Left renal pelvis (tissue), 4 donors: ENCODE data around the gene ZNF334. TPM values are rescaled to one million over a fixed set of nuclear protein-coding genes. Genes with fewer than 3 reads are reported as not detected.

Source experiments
- DNase-seq, 4 donors: peaks; one replicate each; pipeline ENCODE4 v3.0.0-alpha.2; 2013; ENCODE audit warnings: low read depth in 4 of 4, low spot score in 3 of 4
- polyA plus RNA-seq, 4 donors: library from polyadenylated mRNA; unstranded; fragments of 120-200 nt; gene quantifications; one replicate each; pipeline ENCODE4 v1.2.1, GENCODE V29; 2013; ENCODE audit not compliant: insufficient read length in 4 of 4

Gene ZNF334
- polyA plus RNA-seq = 10 to 100 TPM; 23.3 to 38.9 (median 31.5) TPM

- peak; percentile 50 to 63 (median 56) for DNase-seq
Observed at GRCh38 chr20:46512943-46513844, at the start of gene ZNF334. TSS of gene ZNF334 (minus strand) at chr20:46513559. CDS start at chr20:46512102, 1,457 bp downstream.

GRCh38 chr20:46562373-46563169 is 49.2 kb upstream of the ZNF334 start:
- DNase-seq = peak; percentile 68 to 77 (median 73)

- DNase-seq = no peak
Observed at GRCh38 chr20:46562009-46562372, 48.6 kb upstream of the ZNF334 start.

- no peak for DNase-seq
Observed at GRCh38 chr20:46559685-46560440, 46.5 kb upstream of the ZNF334 start.

- no peak for DNase-seq
Observed at GRCh38 chr20:46559001-46559400, 45.6 kb upstream of the ZNF334 start.

GRCh38 chr20:46558511-46558959 is 45.2 kb upstream of the ZNF334 start:
- no peak for DNase-seq

GRCh38 chr20:46557231-46557956 is 44.0 kb upstream of the ZNF334 start:
- DNase-seq = no peak

- no peak for DNase-seq
Observed at GRCh38 chr20:46555370-46555956, 42.1 kb upstream of the ZNF334 start.

GRCh38 chr20:46554828-46555227 is 41.5 kb upstream of the ZNF334 start:
- no peak for DNase-seq

- no peak for DNase-seq
Observed at GRCh38 chr20:46553926-46554325, 40.6 kb upstream of the ZNF334 start.

- no peak for DNase-seq
Observed at GRCh38 chr20:46552460-46553420, 39.4 kb upstream of the ZNF334 start.

- no peak for DNase-seq
Observed at GRCh38 chr20:46551522-46552381, 38.4 kb upstream of the ZNF334 start.

- no peak for DNase-seq
Observed at GRCh38 chr20:46550461-46550860, 37.1 kb upstream of the ZNF334 start, which contains the start of gene OCSTAMP. TSS of gene OCSTAMP (minus strand) at chr20:46550654. CDS start at chr20:46550560, 94 bp downstream.

- no peak for DNase-seq
Observed at GRCh38 chr20:46549188-46549972, 36.0 kb upstream of the ZNF334 start.

GRCh38 chr20:46548688-46549087 is 35.3 kb upstream of the ZNF334 start:
- DNase-seq = no peak

- no peak for DNase-seq
Observed at GRCh38 chr20:46547995-46548394, 34.6 kb upstream of the ZNF334 start.

GRCh38 chr20:46546936-46547335 is 33.6 kb upstream of the ZNF334 start:
- DNase-seq = no peak
